ENCODE measurements around the gene KRTAP20-1.

The KRTAP20-1 gene

GRCh38 chr21:30612132-30612531, 4.1 kb upstream of the KRTAP20-1 start:
- H3K36me3 ChIP-seq = no peaks in the 10 kb centered on the region
- no peak for TF ChIP-seq Cebpa-rat (IDR thresholded peaks at IDR 0.05)

GRCh38 chr21:30613836-30614235, 2.4 kb upstream of the KRTAP20-1 start, which contains the start of gene KRTAP6-1:
KRTAP6-1 (minus strand) TSS chr21:30613930; CDS start chr21:30613904, 26 bp downstream.
- H3K36me3 ChIP-seq = no peaks in the 10 kb centered on the region
- no peaks in the 10 kb centered on the region for H4K20me1 ChIP-seq
- no peak within 1 kb of the TSS for H3K9ac ChIP-seq
- H3K4me1 ChIP-seq = no peaks in the 10 kb centered on the region
- no peak within 1 kb of the TSS for H3K4me2 ChIP-seq
- no peaks in the 10 kb centered on the region for H3K27me3 ChIP-seq
- no peak within 1 kb of the TSS for H3K4me3 ChIP-seq
- no peak within 1 kb of the TSS for H3K27ac ChIP-seq
- H3K9me3 ChIP-seq = no peaks in the 10 kb centered on the region
- TF ChIP-seq Cebpa-rat (IDR thresholded peaks at IDR 0.05) = no peak

More at GRCh38 chr21:30612132-30612531, 4.1 kb upstream of the KRTAP20-1 start:
- no peaks in the 10 kb centered on the region for H3K9me3 ChIP-seq
- H3K4me3 ChIP-seq = no peak overlapping the region
- H3K9ac ChIP-seq = no peak overlapping the region
- H3K4me1 ChIP-seq = no peaks in the 10 kb centered on the region
- H3K4me2 ChIP-seq = no peak overlapping the region
- no peak overlapping the region for H3K27ac ChIP-seq
- H4K20me1 ChIP-seq = no peaks in the 10 kb centered on the region
- H3K27me3 ChIP-seq = no peaks in the 10 kb centered on the region

GRCh38 chr21:30615199-30615598, 1.0 kb upstream of the KRTAP20-1 start:
- no peak overlapping the region for H3K4me2 ChIP-seq
- TF ChIP-seq Cebpa-rat (IDR thresholded peaks at IDR 0.05) = no peak
- H3K27ac ChIP-seq = no peak overlapping the region
- H3K9me3 ChIP-seq = no peaks in the 10 kb centered on the region
- H3K4me3 ChIP-seq = no peak overlapping the region
- no peak overlapping the region for H3K9ac ChIP-seq
- no peaks in the 10 kb centered on the region for H3K36me3 ChIP-seq
- no peaks in the 10 kb centered on the region for H4K20me1 ChIP-seq
- no peaks in the 10 kb centered on the region for H3K4me1 ChIP-seq
- H3K27me3 ChIP-seq = no peaks in the 10 kb centered on the region

- no peak for TF ChIP-seq Cebpa-rat (IDR thresholded peaks at IDR 0.05)
- H3K4me3 ChIP-seq = no peak overlapping the region
- H4K20me1 ChIP-seq = no peaks in the 10 kb centered on the region
These were observed 3.9 kb downstream of the KRTAP20-1 start for GRCh38 chr21:30620080-30620479.

GRCh38 chr21:30620522-30620921, 4.3 kb downstream of the KRTAP20-1 start, which contains the start of gene KRTAP20-4:
KRTAP20-4 (plus strand) TSS chr21:30620627.
- H3K4me3 ChIP-seq = no peak within 1 kb of the TSS
- H3K27ac ChIP-seq = no peak within 1 kb of the TSS
- H3K4me1 ChIP-seq = no peaks in the 10 kb centered on the region
- no peak for TF ChIP-seq Cebpa-rat (IDR thresholded peaks at IDR 0.05)
- no peak within 1 kb of the TSS for H3K9ac ChIP-seq
- no peaks in the 10 kb centered on the region for H4K20me1 ChIP-seq
- no peaks in the 10 kb centered on the region for H3K36me3 ChIP-seq
- no peak within 1 kb of the TSS for H3K4me2 ChIP-seq
- H3K9me3 ChIP-seq = peaks cover 11% of the 10 kb centered on the region
- H3K27me3 ChIP-seq = no peaks in the 10 kb centered on the region

More at GRCh38 chr21:30620080-30620479, 3.9 kb downstream of the KRTAP20-1 start:
- Histone ChIP-seq H3K27ac (no peak overlapping the region), H3K4me2 (no peak overlapping the region), H3K9ac (no peak overlapping the region), H3K36me3 (no peaks in the 10 kb centered on the region), H3K4me1 (no peaks in the 10 kb centered on the region), H3K9me3 (peaks cover 7% of the 10 kb centered on the region; the same call in 1 of the 2 replicates), H3K27me3 (no peaks in the 10 kb centered on the region)

GRCh38 chr21:30623362-30623761, 7.1 kb downstream of the KRTAP20-1 start:
- Histone ChIP-seq H3K4me2 (no peak overlapping the region), H3K27me3 (no peaks in the 10 kb centered on the region), H4K20me1 (no peaks in the 10 kb centered on the region), H3K27ac (no peak overlapping the region), H3K4me1 (no peaks in the 10 kb centered on the region), H3K36me3 (no peaks in the 10 kb centered on the region), H3K9ac (no peak overlapping the region), H3K4me3 (no peak overlapping the region), H3K9me3 (peaks cover 14% of the 10 kb centered on the region)
- TF ChIP-seq Cebpa-rat (IDR thresholded peaks at IDR 0.05) = no peak

GRCh38 chr21:30625449-30626165, 9.4 kb downstream of the KRTAP20-1 start:
- no peaks in the 10 kb centered on the region for H3K4me1 ChIP-seq
- H3K4me3 ChIP-seq = no peak overlapping the region
- peaks cover 14% of the 10 kb centered on the region for H3K9me3 ChIP-seq
- no peak overlapping the region for H3K9ac ChIP-seq
- TF ChIP-seq Cebpa-rat (IDR thresholded peaks at IDR 0.05) = no peak
- no peak overlapping the region for H3K27ac ChIP-seq
- no peaks in the 10 kb centered on the region for H3K36me3 ChIP-seq
- H3K4me2 ChIP-seq = no peak overlapping the region
- no peaks in the 10 kb centered on the region for H4K20me1 ChIP-seq
- H3K27me3 ChIP-seq = no peaks in the 10 kb centered on the region

GRCh38 chr21:30628109-30628508, 11.9 kb downstream of the KRTAP20-1 start:
- H3K27ac ChIP-seq = no peak overlapping the region
- H3K4me3 ChIP-seq = no peak overlapping the region
- no peaks in the 10 kb centered on the region for H3K27me3 ChIP-seq
- no peak for TF ChIP-seq Cebpa-rat (IDR thresholded peaks at IDR 0.05)
- no peaks in the 10 kb centered on the region for H4K20me1 ChIP-seq
- H3K4me2 ChIP-seq = no peak overlapping the region
- no peaks in the 10 kb centered on the region for H3K4me1 ChIP-seq
- no peaks in the 10 kb centered on the region for H3K36me3 ChIP-seq
- H3K9me3 ChIP-seq = peaks cover 14% of the 10 kb centered on the region
- H3K9ac ChIP-seq = no peak overlapping the region

GRCh38 chr21:30629200-30629599, 13.0 kb downstream of the KRTAP20-1 start:
- no peaks in the 10 kb centered on the region for H3K4me1 ChIP-seq
- H3K4me3 ChIP-seq = no peak overlapping the region
- no peaks in the 10 kb centered on the region for H3K36me3 ChIP-seq
- no peak overlapping the region for H3K9ac ChIP-seq
- no peak overlapping the region for H3K4me2 ChIP-seq
- no peaks in the 10 kb centered on the region for H3K27me3 ChIP-seq
- no peaks in the 10 kb centered on the region for H4K20me1 ChIP-seq
- TF ChIP-seq Cebpa-rat (IDR thresholded peaks at IDR 0.05) = no peak
- no peak overlapping the region for H3K27ac ChIP-seq
- peaks cover 14% of the 10 kb centered on the region for H3K9me3 ChIP-seq

GRCh38 chr21:30634906-30635305, 18.7 kb downstream of the KRTAP20-1 start, which contains the start of gene KRTAP20-2:
KRTAP20-2 (plus strand) TSS chr21:30635206; CDS start chr21:30635264, 58 bp downstream.
- Histone ChIP-seq H3K27me3 (no peaks in the 10 kb centered on the region), H3K9me3 (no peaks in the 10 kb centered on the region), H3K36me3 (no peaks in the 10 kb centered on the region), H4K20me1 (no peaks in the 10 kb centered on the region), H3K9ac (no peak within 1 kb of the TSS), H3K27ac (no peak within 1 kb of the TSS), H3K4me3 (no peak within 1 kb of the TSS), H3K4me2 (no peak within 1 kb of the TSS), H3K4me1 (no peaks in the 10 kb centered on the region)
- no peak for TF ChIP-seq Cebpa-rat (IDR thresholded peaks at IDR 0.05)
